T-helper 2 cell (primary cell): ENCODE results near the gene SNAP29.
"Not testable (repeated sequence)": the region's sequence is repeated elsewhere in the genome, so short reads cannot be mapped to it uniquely, and the experiment has no call there.

Experiments
- DNase-seq, 5 experiments: peaks; one replicate each; pipeline versions ENCODE4 v3.0.0 to v3.0.0-alpha.2; 2012 to 2022

The SNAP29 gene

DNA sequence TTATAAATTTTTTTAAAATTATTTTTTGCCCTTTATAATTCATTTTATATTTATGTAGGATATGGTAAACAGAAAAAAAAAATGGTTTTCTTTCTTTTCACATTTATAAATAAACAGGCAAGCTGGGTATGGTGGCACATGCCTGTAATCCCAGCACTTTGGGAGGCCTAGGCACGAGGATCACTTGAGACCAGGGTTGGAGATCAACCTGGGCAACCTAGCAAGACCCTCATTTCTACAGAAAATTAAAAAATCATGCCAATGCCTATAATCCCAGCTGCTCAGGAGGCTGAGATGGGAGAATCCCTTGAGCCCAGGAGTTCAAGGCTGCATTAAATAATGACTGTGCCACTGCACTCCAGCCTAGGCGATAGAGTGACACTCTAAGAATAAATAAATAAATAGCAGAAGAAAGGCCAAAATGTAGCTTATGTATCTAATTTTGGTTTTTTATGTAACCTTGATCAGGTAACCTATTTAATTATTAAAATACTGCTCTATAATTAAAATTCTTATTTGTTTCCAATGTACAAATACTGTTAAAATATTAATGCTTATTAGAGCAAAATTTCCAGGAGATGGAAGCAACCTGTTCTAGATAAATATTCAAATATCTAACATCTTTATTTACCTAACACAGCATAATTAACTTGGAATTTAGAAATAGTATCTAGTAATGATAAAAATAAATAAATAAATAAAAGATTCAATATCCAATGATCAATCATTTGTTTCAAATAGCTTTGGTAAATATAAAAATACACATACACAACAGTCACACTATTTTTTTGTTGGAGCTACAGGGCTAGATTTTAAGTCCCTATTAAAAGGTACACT, 21.6 kb upstream of the SNAP29 start:
- no peak for DNase-seq

DNA sequence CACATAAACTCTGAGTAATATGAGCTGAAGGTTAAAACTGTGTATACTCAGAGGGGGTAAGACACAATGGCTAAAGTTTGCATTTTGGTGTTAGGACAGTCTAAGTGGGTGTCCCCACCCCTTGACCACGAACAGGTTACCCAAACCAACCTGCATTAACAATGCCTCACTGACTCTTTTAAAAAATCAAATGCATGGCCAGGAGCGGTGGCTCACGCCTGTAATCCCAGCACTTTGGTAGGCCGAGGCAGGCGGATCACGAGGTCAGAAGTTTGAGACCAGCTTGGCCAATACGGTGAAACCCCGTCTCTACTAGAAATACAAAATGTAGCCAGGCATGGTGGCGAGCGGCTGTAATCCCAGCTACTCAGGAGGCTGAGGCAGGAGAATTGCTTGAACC, 19.5 kb upstream of the SNAP29 start:
- DNase-seq: not testable (repeated sequence)

DNA sequence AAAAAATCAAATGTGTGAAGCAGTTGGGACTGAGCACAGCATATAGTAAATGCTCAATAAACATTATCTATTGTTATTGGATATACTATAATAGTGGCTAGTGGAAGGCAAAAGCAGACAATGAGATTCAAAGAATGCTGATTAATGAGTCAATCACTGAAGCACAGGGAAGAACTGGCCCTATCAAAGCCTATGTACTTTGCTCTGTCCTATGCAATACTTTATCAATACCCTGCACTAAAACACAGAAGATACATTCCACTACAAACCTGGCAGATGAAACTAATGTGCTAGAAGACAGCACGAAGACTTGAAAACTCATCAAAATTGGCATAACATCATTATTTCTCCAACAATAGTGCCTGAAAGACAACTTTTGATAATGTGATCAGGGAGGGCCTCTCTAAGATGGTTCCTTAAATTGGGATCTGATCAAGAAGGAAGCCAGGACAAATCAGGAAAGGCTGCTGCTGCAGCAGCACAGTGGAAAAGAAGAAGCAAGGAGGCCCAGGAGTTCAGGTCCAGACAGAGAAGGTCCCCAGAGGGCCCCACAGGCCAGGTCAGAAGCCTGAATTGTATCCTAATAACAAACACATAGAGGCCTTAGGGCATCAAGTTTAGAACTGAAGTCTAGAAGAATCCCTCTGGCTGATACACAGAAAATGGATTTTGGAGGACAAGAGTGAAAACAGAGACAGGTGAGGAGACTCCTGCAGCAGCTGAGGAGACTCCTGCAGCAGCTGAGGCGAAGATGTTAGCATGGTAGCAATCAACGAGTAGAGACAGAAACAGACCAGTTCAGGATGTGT, 18.8 kb upstream of the SNAP29 start:
- DNase-seq: no peak

DNA sequence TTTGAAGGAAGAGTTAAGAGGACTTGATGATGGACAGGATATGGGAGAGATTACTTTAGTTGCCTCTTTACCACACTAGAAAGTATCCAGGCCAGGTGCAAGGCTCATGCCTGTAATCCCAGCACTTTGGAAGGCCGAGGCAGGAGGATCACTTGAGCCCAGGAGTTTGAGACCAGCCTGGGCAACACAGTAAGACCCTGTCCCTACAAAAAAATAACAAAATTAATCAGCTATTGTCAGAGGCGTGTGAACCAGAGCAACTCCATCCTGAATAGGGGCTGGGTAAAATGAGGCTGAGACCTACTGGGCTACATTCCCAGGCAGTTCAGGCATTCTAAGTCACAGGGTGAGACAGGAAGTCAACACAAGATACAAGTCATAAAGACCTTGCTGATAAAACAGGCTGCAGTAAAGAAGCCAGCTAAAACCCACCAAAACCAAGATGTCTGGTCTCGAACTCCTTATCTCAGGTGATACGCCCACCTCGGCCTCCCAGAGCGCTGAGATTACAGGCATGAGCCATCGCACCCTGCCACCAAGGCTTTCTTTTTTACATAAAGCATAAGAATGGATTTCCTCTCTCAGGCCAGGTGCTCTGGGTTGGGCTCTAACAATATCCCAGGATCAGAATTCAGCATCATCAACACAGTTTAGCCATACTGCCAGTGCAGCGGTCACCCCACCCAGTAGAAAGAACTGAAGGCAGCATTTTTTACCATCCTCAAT, 18.0 kb upstream of the SNAP29 start:
- DNase-seq: peak in 1 of 5 experiments; percentile 49

DNA sequence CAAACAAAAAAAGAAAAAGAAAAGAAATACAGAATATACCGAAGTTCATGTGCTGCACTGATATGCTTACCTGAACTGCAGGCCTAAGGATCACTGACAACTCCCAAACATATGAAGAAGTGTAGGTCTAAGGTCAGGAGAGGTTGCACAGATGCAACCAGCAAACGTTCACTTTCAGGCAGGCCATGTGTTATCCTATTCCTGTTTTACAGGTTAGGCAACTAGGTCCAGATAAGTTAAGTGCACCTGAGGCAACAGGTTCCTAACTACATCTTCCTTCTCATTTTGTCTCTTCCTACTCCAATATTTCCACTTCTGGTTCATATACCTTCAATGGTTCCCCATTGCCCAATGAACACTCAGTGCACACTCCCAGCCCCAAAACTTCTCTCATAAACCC, 15.3 kb upstream of the SNAP29 start:
- DNase-seq: no peak

DNA sequence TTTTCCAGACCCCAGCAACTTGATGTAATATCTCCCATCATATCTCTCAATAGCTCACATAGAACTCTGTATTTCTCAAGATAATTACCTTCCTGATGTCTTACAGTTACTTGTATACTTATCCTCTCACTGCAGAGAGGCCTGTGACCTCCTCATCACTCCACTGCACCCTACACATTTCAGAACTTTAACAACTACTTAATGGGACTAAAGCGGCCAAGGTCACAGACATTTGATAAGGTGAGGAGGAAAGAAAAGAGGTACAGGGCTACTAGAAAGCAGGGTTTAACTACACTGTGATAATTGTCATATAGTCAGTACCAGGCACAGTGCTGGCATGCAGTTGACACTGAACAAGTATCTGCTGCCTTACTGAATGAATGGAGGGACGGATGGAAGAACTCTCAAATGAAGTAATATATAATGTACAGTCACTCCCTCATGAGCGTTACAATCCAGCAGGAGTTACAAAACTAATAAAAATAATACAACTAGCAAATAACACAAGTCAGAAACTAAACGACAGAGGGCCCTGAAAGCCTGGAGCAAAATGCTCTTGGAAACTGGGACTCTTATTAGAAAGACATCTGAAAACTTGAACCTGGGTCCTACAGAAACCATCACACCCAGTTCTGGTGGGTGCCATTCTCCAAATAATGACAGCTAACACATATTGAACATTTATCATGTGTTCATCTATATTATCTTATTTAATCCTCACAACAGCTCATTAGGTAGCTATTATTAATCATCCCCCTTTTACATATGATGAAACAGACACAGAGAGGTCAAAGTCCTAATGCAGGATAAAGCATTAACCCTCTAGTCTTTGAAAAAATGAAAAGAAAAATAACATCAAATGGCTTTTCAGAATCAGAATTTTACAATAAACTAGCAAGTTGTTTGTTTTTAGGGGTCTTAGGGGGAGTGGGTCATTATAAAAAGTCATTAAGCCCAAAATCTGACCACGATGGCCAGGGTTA, 14.5 kb upstream of the SNAP29 start:
- no peak for DNase-seq

DNA sequence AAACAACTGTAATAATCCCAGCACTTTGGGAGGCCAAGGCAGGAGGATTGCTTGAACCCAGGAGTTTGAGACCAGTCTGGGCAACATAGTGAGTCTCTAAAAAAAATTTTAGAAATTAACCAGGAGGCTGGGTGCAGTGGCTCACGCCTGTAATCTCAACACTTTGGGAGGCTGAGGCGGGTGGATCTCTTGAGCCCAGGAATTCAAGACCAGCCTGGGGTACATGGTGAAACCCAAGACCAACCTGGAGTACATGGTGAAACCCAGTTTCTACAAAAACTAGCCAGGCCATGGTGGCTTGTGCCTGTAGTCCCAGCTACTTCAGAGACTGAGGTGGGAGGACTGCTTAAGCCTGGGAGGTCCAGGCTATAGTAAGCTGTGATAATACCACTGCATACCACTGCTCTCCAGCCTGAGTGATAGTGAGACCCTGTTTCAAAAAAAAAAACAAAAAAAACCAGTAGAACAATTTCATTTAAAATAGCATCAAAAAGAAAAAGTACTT, 11.4 kb upstream of the SNAP29 start:
- DNase-seq: no peak

DNA sequence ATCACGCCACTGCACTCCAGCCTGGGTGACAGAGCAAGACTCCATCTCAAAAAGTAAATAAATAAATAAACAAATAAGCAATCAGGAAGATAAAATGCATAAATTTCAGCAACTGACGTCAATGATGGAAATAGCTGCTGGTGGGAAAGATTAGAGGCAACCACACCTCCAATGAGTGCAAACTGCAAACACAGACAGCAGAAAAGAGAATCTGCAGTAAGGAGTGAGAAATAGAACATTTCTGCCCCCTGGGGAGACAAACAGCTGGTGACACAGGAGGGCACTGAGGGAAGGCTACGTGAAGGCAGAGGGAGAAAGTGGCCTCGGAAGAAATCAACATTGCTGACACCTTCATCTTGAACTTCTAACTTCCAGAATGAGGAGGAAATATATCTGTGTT, 6.7 kb upstream of the SNAP29 start:
- no peak for DNase-seq

DNA sequence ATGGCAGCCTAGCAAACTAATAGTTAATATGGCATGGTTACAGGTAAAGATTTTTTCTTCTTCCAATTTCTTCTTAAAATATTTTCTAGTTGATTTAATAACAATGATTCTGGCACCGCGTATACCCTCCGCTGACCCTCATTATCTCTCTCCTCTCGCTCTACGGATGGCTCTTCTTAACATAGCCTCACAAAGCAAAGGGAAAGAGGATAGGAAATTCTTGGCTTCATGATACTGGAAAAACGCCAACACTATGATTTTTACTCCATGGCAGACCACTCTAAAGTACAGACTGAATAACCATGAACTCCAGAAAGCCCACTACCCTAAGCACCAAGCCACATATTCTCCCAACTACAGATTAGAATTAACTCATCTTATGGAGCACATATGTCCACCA, 6.3 kb upstream of the SNAP29 start:
- DNase-seq: no peak

DNA sequence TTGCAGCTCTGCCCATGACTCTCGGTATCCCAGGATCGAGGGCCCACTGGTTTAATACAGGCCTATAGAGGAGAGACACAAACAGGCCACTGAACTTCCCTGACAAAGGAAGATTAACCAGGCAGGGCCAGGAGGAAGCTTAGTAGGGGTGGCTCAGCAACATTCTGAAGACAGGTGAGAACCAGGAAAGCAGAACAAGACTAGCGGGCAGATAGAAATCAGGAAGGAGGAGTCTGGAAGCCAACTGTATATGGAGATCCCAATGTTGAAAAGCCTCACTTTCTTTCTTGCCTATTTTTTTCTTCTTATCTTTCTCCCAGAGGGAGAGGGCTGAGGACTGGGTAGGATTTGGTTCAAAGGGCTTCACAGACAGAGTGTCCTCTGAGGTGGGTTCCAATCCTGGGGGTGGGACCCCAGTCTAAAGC, 5.6 kb upstream of the SNAP29 start:
- DNase-seq: no peak

DNA sequence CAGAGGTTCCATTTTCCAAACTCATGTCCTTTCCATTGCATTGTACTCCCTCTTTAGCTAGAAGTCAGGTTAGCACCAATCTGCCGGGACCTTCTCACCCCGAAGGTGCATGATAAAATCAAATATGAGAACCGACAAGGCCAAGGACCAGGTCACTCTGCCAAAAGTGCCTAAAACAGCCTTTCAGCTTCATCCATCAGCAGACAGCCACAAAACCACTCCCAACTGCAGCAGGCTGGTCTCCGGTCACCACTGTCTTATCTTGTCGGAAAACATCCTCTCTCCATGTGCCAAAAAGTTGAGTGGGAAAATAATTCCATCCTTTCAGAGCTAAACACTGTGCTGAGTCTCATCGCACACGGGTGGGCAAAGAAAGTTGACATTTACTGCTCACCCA, 1.6 kb upstream of the SNAP29 start:
- DNase-seq: no peak

DNA sequence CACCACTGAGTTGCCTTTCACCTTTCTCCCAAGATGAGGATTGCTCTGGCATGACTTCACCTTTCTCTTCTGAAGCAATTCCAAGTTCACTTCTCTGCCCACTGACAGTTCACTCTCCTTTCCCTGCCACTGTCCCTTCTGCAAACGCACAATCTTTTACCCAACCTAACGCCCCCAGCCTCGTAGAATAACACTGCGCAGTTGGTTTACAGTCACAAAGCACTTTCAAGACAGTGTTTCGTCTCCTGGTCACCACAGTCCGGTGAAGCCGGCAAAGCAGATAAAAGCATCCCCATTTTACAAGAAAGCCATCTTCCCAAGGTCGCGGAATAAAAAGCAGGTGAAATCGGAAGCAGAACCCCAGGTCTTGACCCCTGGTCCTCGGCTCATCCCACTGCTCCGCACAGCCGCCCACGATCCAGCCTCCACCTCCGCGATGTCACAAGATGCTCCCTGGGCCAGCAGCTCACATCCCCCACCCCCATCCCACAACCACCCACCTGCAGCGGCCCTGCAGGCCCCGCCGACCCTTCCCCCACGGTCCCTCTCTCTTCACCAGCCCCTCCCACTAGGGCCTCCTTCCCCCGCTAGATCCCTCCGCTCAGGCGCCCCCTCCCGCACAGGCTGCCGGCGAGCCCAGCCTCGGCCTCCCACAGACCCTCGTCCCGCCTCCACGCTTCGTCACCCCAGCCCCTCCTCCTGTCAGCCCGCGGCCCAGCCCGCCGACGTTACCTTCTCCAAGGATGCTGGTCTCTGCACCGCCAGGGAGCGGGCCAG, 781 bp upstream of the SNAP29 start:
- peak; percentile 62 to 94 (median 77) for DNase-seq

DNA sequence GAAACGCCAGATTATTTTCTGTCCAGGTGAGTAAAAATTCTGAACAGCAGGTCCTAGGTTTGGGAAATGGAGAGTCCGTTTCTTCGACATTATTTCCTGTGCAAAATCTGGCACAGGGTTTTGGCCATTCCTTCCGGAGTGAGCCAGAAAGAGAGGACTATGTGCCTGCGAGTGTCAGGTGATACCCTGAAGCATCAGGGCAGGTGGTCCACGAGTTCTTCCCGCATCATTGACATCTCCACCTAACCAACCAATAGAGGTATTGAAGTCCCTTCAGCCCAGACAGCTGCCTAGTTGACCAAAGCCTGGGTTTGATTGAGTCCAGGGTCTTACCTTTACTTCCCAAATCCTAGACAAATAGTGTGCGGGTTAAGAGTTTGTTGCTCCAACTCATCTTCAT, 808 bp downstream of the SNAP29 start:
- no peak for DNase-seq

DNA sequence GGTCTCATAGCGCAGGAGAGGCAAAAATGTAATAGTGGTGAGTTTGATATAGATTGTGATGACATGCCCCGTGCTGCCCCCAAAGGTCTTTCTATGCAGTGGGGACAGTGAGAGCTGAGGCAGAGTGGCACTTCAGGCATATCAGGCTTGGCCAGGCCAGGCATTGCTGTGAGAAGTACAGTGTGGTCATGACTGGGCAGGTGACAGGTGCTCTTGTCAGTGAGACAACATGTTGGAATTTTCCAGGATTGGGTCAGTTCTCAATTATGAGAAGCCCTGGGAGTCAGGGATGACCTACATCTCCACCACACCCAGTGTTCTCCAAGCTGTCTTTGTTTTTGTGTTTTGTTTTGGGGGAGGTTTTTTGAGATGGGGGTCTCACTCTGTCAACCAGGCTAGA, 3.7 kb downstream of the SNAP29 start:
- DNase-seq: no peak

DNA sequence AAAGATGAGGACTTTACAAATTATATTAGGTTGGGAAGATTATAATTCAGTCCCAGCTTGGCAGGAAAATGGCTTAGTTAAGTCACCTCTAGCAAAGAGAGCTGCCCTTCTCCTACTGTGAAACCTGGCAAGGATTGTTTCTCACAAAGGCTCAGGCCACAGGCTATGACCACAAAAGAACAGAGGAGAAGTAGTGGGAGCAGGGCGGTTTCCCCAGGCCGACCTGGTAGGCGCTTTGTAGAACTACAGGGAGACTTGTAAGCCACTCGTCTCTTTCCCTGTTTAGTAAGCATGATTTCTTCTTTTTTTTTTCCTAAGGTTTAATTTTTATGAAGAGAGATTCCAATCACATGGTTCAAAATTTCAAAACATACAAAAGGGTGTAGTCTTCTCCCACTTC, 4.6 kb downstream of the SNAP29 start:
- DNase-seq: no peak

DNA sequence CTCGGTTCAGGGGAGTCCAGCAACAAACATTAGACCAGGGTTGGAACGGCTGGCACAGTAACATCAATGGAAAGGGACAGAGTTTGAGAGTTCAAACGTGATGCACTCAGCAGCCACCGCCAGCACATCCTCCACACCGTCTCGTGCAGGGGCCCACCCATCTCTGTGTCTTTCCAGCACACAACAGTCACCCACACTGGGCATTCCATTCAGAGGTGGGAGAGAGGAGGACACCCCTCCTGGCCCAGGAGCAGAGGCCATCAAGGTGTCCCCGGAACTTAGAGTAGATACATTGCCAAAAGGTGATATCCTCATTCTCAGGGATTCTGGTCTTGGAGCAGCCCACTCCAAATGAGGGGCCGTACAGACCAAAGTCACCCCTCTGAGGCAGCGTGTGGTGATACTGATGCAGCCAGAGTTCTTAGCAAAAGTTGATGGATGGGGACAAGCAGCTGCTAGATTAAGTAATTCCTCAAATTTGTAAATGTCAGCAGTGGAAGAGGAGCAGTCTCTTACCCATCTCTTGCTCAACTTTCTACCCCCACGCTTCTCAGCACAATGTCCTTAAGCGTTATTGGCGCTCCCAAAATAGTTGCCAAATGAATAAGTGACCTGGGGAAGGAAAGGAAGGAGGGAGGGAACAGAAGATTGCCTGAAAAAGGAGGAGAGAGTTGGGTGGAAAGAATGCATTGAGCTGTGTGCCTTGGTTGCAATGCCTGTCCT, 5.5 kb downstream of the SNAP29 start:
- DNase-seq: no peak

DNA sequence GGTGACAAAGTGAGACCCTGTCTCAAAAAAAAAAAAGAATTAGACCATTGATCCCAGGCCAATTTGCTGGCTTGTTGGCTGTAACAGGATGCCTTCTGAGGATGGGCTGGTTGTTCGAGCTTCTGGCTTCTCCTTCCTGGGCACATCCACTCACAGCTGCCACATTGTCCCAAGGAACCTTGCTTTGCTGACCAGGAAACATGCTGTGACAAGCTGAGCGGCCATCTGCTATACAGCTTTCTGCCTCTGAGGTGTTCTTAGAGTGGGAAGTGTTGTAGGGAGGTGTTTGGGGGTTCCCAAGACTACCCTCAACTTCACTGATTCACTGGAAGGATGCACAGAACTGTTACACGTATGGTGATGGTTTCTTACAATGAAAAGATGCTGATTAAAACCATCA, 6.5 kb downstream of the SNAP29 start:
- DNase-seq: no peak

DNA sequence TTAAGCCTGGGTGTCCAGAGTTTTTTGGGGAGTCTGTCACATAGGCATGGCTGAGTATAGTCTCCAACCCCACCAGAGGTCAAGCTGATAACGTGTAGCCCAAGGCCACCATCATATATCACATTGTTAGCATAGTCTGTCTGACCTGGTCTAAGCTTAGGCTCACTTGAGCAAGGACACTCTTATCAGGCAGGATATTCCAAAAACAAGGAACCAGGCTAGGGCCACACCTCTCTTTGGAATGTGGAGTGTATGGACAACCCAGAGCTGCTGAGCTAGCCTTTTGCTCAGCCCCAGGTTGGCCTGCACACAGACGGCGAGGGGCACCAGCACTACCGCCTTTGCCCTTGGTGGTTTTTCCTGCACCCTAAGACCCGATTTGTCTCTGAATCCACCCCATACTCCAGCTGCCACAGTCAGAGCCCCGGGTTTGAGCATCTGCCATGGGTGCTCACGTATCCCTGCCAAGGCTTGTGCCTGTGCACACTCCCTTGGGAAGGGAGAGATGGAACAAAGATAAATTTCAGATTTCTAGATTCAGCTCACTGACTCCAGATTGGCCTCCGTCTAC, 7.2 kb downstream of the SNAP29 start:
- no peak for DNase-seq

DNA sequence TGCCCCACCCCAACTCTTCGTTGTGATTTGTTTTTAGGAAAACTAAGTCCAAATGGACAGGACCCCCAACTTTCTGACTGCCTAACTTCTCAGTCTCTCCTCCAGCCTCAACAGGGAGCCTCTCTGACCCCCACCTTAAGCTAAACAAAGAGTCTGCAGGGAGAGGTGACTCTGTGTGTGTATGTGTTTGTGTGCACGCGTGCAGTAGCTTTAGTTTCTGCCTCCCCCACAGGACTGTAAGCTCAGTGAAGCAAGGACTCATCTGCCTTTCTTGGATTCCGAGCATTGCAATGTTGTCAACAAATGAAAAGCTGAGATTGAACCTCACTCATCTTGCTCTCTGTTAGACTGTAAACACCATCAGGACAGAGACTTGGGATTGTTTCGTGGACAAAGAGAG, 7.9 kb downstream of the SNAP29 start:
- DNase-seq: no peak
